GM12874 (cell line): ENCODE measurements around the gene EFNA5.

Experiments used
- TF ChIP-seq, protein P1 (sequence below): IDR thresholded peaks from 2 replicates; pipeline ENCODE4 v1.5.1; 2011; ENCODE audit warnings: low read depth, mild to moderate bottlenecking, control low read depth, low read length, moderate library complexity; ENCODE audit not compliant: insufficient read depth

The EFNA5 gene

DNA sequence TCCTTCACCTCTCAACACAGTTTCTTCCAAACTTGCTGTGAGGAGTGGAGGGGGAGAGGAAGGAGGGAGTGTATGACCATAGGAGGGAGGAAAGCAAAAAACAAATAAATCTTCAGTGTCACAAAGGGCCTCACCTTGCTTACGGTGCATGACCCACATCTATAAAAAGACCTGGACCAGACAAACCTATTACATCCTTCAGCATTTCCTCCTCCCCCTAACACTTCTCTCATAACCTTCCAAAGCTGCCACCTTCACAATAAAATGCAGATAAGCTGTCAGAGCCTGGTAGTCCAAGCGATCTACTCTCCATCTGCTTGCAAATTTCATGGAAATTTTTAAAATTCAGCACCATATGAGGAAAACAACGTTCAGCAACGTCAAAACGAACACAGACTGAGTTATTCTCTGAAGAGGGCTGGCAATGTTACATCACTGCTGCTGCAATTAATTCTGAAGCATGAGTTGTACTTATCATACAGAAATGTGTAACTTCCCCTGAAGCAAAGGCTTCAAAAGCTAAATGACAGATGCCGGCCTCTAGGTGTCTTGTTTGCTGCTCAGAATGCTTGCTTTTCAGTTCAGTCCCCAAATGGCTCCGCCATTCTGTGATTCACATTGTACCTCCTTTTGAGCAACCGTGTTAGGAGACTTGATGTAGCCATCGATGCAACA is 62.9 kb downstream of the EFNA5 start:
- TF ChIP-seq, protein P1, sequence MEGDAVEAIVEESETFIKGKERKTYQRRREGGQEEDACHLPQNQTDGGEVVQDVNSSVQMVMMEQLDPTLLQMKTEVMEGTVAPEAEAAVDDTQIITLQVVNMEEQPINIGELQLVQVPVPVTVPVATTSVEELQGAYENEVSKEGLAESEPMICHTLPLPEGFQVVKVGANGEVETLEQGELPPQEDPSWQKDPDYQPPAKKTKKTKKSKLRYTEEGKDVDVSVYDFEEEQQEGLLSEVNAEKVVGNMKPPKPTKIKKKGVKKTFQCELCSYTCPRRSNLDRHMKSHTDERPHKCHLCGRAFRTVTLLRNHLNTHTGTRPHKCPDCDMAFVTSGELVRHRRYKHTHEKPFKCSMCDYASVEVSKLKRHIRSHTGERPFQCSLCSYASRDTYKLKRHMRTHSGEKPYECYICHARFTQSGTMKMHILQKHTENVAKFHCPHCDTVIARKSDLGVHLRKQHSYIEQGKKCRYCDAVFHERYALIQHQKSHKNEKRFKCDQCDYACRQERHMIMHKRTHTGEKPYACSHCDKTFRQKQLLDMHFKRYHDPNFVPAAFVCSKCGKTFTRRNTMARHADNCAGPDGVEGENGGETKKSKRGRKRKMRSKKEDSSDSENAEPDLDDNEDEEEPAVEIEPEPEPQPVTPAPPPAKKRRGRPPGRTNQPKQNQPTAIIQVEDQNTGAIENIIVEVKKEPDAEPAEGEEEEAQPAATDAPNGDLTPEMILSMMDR: no peak

DNA sequence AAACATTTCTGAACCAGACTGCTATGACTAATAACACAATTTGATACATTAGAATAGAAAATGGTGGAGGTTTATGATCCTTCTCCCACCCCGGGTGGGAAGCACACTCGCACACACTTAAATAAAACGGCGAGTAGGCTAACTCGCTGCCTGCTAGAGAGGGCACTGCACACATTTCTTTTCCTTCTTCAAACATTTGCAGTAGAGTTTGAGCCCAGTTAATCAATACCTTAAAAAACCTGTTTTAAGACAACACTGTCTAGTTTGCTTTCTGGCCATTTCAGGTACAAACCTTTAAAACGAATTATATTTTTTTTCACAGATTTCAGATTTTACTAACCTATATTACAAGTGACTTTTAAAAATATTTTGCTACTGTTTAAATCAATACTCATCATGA is 63.5 kb downstream of the EFNA5 start:
- TF ChIP-seq, protein P1: no peak

DNA sequence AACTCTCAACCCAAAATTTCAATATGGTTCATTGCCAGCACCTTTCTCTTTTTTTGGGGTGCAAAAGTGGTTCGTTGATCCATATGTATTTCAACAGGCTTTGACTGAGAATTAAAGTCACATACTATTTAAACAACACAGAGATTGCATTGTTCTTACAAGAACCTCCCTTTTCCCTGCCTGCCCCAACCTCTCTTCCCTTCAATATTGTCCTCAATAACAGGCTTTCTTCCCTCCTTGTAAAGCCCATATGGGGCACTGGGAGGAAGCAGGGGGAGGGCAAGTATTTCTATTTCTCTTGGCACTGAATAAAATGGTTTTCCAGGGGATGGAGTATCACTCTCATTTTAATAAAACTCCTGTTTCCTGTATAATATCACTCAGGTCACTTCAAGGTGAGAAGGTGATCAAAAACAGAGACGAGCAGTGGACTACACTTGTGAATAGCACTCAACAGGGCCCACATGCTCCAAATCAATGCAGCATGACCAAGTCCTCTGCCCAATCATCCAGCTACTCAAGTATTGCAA is 65.1 kb downstream of the EFNA5 start:
- TF ChIP-seq, protein P1: no peak

DNA sequence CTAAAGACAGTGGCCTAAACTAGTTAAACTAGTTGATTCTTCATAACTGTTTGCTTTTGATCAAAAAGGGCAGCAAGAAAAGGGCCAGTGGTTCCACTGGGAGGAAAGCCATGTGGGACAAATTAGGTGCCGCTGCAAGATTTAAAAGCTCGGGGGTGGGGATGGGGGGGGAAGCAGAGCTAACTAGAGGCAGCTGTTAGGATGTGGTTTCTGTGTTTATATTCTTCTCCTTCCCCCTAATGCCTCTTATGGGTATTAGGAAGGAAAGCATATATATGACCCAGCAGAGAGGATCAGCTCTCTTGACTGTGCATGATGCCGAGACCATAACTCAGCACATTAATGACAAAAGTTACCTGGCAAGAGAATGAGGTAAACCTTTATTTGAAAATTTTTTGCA is 65.7 kb downstream of the EFNA5 start:
- TF ChIP-seq, protein P1: no peak

DNA sequence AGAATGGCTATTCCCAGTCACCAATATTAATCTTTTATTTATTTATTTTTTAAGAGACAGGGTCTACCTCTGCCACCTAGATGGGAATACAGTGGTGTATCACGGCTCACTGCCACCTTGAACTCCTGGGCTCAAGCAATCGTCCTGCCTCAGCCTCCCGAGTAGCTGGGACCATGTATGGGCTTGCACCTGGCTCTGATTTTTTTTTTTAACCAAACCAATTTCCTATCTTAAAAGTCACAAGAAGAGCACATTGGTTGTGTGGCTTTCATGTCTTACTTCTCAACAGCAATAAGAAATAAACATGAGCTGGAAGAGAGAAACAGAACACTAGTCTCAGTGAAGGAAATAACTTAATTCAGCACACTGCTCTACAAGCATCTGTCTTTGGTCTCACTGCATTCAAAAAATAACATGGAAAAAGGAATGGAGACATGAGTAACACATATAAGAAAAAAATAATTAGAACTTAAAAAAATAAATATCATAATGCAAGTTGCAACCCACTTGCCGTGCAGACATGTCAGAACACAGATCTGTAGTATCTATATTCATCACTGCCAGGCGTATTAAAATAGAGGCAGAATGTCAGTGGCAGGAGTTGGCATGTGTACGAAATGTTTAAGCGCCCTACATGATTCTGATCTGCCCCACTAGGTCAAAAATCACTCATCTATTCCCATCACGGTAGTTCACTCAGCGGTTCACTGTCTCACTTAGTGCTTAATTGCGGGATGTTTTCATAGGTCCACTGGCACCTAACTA is 66.4 kb downstream of the EFNA5 start:
- TF ChIP-seq, protein P1: no peak

DNA sequence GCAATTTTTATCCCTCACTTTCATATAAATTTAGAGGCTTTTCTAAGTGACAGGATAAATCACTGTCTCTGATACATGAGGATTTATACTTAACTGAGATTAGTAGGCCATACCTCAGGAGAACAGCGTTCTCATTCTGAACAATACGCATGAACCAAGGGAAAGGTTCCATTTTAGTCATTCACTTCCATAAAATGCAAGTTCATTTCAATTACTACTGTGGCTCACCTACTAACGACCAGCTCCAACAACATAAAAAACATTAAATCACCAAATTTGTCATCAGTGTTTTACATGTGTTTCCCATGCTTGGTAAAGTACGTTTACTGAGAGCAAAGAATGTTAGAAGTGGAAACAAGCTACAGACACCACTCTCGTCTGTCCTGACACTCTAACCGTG is 67.4 kb downstream of the EFNA5 start:
- TF ChIP-seq, protein P1: no peak

DNA sequence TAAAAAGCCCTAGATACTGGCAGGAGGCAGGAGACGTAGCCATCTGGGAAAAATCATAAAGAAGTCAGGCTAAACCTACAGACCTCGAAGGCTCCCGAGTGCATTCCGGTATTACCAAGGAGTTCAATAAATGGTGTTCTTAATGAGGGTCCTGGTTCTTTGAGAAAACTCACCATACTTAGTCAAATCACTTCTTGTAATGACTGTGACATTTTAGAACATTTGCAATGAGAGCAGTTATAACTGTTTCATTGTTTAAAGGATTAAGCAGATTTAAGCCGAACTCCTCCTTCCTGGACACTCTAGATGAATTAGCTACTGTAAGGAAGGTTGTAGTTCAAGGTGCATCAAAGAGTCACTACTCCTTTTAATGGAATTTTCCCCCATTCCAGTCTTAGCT is 67.8 kb downstream of the EFNA5 start:
- TF ChIP-seq, protein P1: no peak
